GM12878 (cell line): Measurements from ENCODE around the gene CYREN. TPM values are rescaled to one million over a fixed set of nuclear protein-coding genes. Genes with fewer than 3 reads are reported as not detected.
A peak's percentile ranks its signal among the peaks of the same experiment; 100 is the strongest.

Source experiments
- ATF7 ChIP-seq: fragments of 450-650 bp; IDR thresholded peaks from 2 replicates; pipeline ENCODE4 v1.6.1; 2016; ENCODE audit warnings: low read depth, mild to moderate bottlenecking
- BACH1 ChIP-seq: fragments of 450-650 bp; IDR thresholded peaks from 2 replicates; pipeline ENCODE4 v1.6.1; 2017; ENCODE audit warnings: mild to moderate bottlenecking, borderline replicate concordance
- GATAD2B ChIP-seq: fragments of 450-650 bp; conservative IDR thresholded peaks from 2 replicates; pipeline ENCODE4 v1.6.1; 2017; ENCODE audit warnings: low read depth, mild to moderate bottlenecking, moderate library complexity
- HCFC1 ChIP-seq: fragments of 150-350 bp; IDR thresholded peaks from 2 replicates; pipeline ENCODE4 v1.6.1; 2014; ENCODE audit warnings: low read length
- NR2F1 ChIP-seq: fragments of 450-650 bp; conservative IDR thresholded peaks from 2 replicates; pipeline ENCODE4 v1.6.1; 2017; ENCODE audit warnings: mild to moderate bottlenecking
- PAX8 ChIP-seq: fragments of 450-650 bp; IDR thresholded peaks from 2 replicates; pipeline ENCODE4 v1.6.1; 2017; ENCODE audit warnings: mild to moderate bottlenecking, moderate library complexity
- POLR2A ChIP-seq: IDR thresholded peaks from 2 replicates; pipeline ENCODE4 v1.6.1; 2011; ENCODE audit warnings: low read depth, mild to moderate bottlenecking, low read length
- POLR2AphosphoS2 ChIP-seq: IDR thresholded peaks from 2 replicates; pipeline ENCODE4 v1.6.1; 2011; ENCODE audit warnings: low read depth, mild to moderate bottlenecking, low read length, improper control_type of control experiment, moderate library complexity
- POLR2AphosphoS5 ChIP-seq: IDR thresholded peaks from 2 replicates; pipeline ENCODE4 v1.6.1; 2011; ENCODE audit warnings: mild to moderate bottlenecking, low read length, inconsistent platforms
- RCOR1 ChIP-seq: conservative IDR thresholded peaks from 2 replicates; pipeline ENCODE4 v1.6.1; 2012; ENCODE audit warnings: low read depth, low read length, improper control_type of control experiment
- SIN3A ChIP-seq: IDR thresholded peaks from 2 replicates; pipeline ENCODE4 v1.6.1; 2012; ENCODE audit warnings: low read depth, low read length, improper control_type of control experiment
- SRF ChIP-seq, 2 experiments: IDR thresholded peaks; 2 replicates each; pipeline ENCODE4 v1.6.1; 2011; ENCODE audit warnings: low read depth in 2 of 2, low read length in 2 of 2, mild to moderate bottlenecking in 1 of 2, moderate library complexity in 1 of 2
- USF1 ChIP-seq: IDR thresholded peaks from 2 replicates; pipeline ENCODE4 v1.6.1; 2011; ENCODE audit warnings: borderline replicate concordance, low read depth, mild to moderate bottlenecking, moderate library complexity, mixed read lengths, low read length; ENCODE audit not compliant: insufficient read depth; ENCODE audit errors: extremely low read length
- ZNF24 ChIP-seq: fragments of 450-650 bp; IDR thresholded peaks from 2 replicates; pipeline ENCODE4 v1.6.1; 2017; ENCODE audit warnings: antibody characterized with exemption, mild to moderate bottlenecking
- ZNF384 ChIP-seq: IDR thresholded peaks from 2 replicates; pipeline ENCODE4 v1.6.1; 2012; ENCODE audit warnings: low read depth, mild to moderate bottlenecking, low read length, improper control_type of control experiment, borderline replicate concordance
- ZNF687 ChIP-seq: fragments of 450-650 bp; IDR thresholded peaks from 2 replicates; pipeline ENCODE4 v1.6.1; 2017; ENCODE audit warnings: mild to moderate bottlenecking, moderate library complexity
- polyA plus RNA-seq, 11 experiments: library from polyadenylated mRNA; depleted of rRNA in 4 of 11; unstranded in 6 of 11; stranded (reverse) in 5 of 11; fragments of >200 nt; fragmentation: Nextera tagmentation in 4 of 11; fragmentation: Illumina TruSeq in 1 of 11; extraction: Ambion mirVana in 4 of 11; extraction: Trizol in 1 of 11; gene quantifications; 1 replicate in 1 of 11; 2 replicates in 10 of 11; pipeline versions ENCODE4 v1.2.1 to v1.2.3, GENCODE V29; 2011 to 2016; ENCODE audit warnings: inconsistent platforms in 2 of 11, missing spikeins in 2 of 11, low read depth in 1 of 11
- total RNA-seq, 4 experiments: library from RNA; depleted of rRNA in 3 of 4; stranded (reverse); fragments of >200 nt in 3 of 4; fragmentation: Illumina TruSeq in 1 of 4; extraction: Trizol in 1 of 4; gene quantifications; 2 replicates each; pipeline versions ENCODE4 v1.2.1 to v1.2.3, GENCODE V29; 2013 to 2021

CYREN gene
- total and polyA plus RNA-seq, 10 of the 15 experiments (the other 5 are each of a cell fraction or from before 2014, with no cell fraction given): 8.7 to 64.3 (median 55.7) TPM

- TF ChIP-seq POLR2AphosphoS2: peak; percentile 82; the same call in 1 of the 2 replicates
- TF ChIP-seq ATF7: no peak
- TF ChIP-seq ZNF24: no peak
- TF ChIP-seq RCOR1: no peak
- TF ChIP-seq ZNF687: 0 out of 2 replicates have a peak, but pooled peaks have one; percentile 22
- no peak for TF ChIP-seq ZNF384
- TF ChIP-seq PAX8: no peak
- peak; percentile 75; the same call in 1 of the 2 replicates for TF ChIP-seq BACH1
- no peak for TF ChIP-seq USF1
- peak; percentile 45 for TF ChIP-seq GATAD2B
- TF ChIP-seq POLR2AphosphoS5: peak; percentile 90
- 0 out of 2 replicates have a peak, but pooled peaks have one; percentile 34 for TF ChIP-seq NR2F1
- TF ChIP-seq SRF (IDR thresholded peaks at IDR 0.05; ENCODE audit: low read depth in 2 of 2, low read length in 2 of 2): no peak
- TF ChIP-seq POLR2A: peak; percentile 98
- 0 out of 2 replicates have a peak, but pooled peaks have one; percentile 8 for TF ChIP-seq SIN3A
- TF ChIP-seq HCFC1: peak; percentile 37; the same call in 1 of the 2 replicates
Observed at GRCh38 chr7:135211179-135211945, 40.9 kb upstream of the CYREN start, which contains the start of gene WDR91 (continued).
